ENCODE measurements around the gene DLK2.

The DLK2 gene

DNA sequence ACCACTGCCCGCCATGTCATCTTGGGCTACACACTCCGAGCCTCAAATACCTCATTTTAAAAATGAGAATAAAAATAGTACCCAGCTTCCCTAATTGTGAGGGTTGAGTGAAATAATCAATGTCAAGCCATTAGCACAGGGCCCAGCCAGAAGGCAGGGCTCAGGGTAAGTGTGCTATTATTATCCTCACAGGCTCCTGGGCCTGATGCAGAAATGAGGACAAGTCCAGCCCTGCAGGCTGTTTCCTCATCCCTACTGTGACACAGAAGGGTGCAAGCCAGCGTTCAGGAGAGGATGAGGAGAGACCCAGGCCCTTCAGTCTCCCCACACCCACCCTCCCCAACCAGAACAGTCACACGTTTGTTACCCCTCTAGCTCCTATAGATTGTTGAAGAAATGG lies 4.0 kb downstream of the DLK2 start:
- TF ChIP-seq CTCF (IDR thresholded peaks at IDR 0.05; ENCODE audit: low read depth, low read length), result no peak
- H3K4me3 ChIP-seq (ENCODE audit: low read depth, low read length), result no peak overlapping the region
- peaks cover 49% of the 10 kb centered on the region for H3K36me3 ChIP-seq
- no peaks in the 10 kb centered on the region for H3K27me3 ChIP-seq (ENCODE audit: insufficient read depth, low read depth, severe bottlenecking)
- no peak for DNase-seq
- H3K9me3 ChIP-seq (ENCODE audit: severe bottlenecking), result no peaks in the 10 kb centered on the region
- no peak overlapping the region for H3K27ac ChIP-seq

- H3K27ac ChIP-seq, result no peak overlapping the region
- no peak for TF ChIP-seq CTCF (IDR thresholded peaks at IDR 0.05; ENCODE audit: low read depth, low read length)
- H3K27me3 ChIP-seq (ENCODE audit: insufficient read depth, low read depth, severe bottlenecking), result no peaks in the 10 kb centered on the region
- H3K4me3 ChIP-seq (ENCODE audit: low read depth, low read length), result no peak overlapping the region
- peaks cover 55% of the 10 kb centered on the region for H3K36me3 ChIP-seq
- DNase-seq, result no peak
- no peaks in the 10 kb centered on the region for H3K9me3 ChIP-seq (ENCODE audit: severe bottlenecking)
These were observed 4.6 kb downstream of the DLK2 start for GRCh38 chr6:43450699-43451131.

- DNase-seq, result no peak
- Histone ChIP-seq H3K4me3 (ENCODE audit: low read depth, low read length) (no peak overlapping the region), H3K27me3 (ENCODE audit: insufficient read depth, low read depth, severe bottlenecking) (no peaks in the 10 kb centered on the region), H3K36me3 (peaks cover 64% of the 10 kb centered on the region), H3K9me3 (ENCODE audit: severe bottlenecking) (no peaks in the 10 kb centered on the region), H3K27ac (no peak overlapping the region)
- no peak for TF ChIP-seq CTCF (IDR thresholded peaks at IDR 0.05; ENCODE audit: low read depth, low read length)
These were observed 6.4 kb downstream of the DLK2 start for GRCh38 chr6:43448916-43449315.

GRCh38 chr6:43447604-43448003 lies 7.7 kb downstream of the DLK2 start:
- H3K36me3 ChIP-seq, result peaks cover 61% of the 10 kb centered on the region
- H3K9me3 ChIP-seq (ENCODE audit: severe bottlenecking), result no peaks in the 10 kb centered on the region
- no peak overlapping the region for H3K27ac ChIP-seq
- TF ChIP-seq CTCF (IDR thresholded peaks at IDR 0.05; ENCODE audit: low read depth, low read length), result no peak
- H3K4me3 ChIP-seq (ENCODE audit: low read depth, low read length), result no peak overlapping the region
- H3K27me3 ChIP-seq (ENCODE audit: insufficient read depth, low read depth, severe bottlenecking), result no peaks in the 10 kb centered on the region
- DNase-seq, result no peak

DNA sequence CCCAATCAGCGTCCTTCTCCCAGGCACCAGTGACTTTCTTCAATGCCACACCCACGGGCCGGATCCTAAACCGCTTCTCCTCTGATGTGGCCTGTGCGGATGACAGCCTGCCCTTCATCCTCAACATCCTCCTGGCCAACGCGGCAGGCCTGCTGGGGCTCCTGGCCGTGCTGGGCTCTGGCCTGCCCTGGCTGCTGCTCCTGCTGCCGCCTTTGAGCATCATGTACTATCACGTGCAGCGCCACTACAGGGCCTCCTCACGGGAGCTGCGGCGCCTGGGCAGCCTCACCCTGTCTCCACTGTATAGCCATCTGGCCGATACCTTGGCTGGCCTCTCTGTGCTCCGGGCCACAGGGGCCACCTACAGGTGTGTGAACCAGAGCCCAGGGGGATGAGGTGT lies 9.8 kb downstream of the DLK2 start:
- no peak for TF ChIP-seq CTCF (IDR thresholded peaks at IDR 0.05; ENCODE audit: low read depth, low read length)
- DNase-seq, result no peak
- Histone ChIP-seq H3K9me3 (ENCODE audit: severe bottlenecking) (no peaks in the 10 kb centered on the region), H3K4me3 (ENCODE audit: low read depth, low read length) (no peak overlapping the region), H3K27me3 (ENCODE audit: insufficient read depth, low read depth, severe bottlenecking) (no peaks in the 10 kb centered on the region), H3K27ac (no peak overlapping the region), H3K36me3 (peaks cover 50% of the 10 kb centered on the region)

GRCh38 chr6:43444582-43444981 lies 10.8 kb downstream of the DLK2 start:
- DNase-seq, result no peak
- H3K9me3 ChIP-seq (ENCODE audit: severe bottlenecking), result no peaks in the 10 kb centered on the region
- H3K4me3 ChIP-seq (ENCODE audit: low read depth, low read length), result no peak overlapping the region
- no peak overlapping the region for H3K27ac ChIP-seq
- H3K27me3 ChIP-seq (ENCODE audit: insufficient read depth, low read depth, severe bottlenecking), result no peaks in the 10 kb centered on the region
- H3K36me3 ChIP-seq, result peaks cover 46% of the 10 kb centered on the region
- no peak for TF ChIP-seq CTCF (IDR thresholded peaks at IDR 0.05; ENCODE audit: low read depth, low read length)

Data from WERI-Rb-1 (cell line).